MM.1S (cell line): ENCODE measurements around the gene AFP.

Experiments used
- DNase-seq: peaks from one replicate; pipeline ENCODE4 v3.0.0-alpha.2; 2015
- H2AFZ ChIP-seq: fragments of 300-600 bp; sonication (generic); 2 replicates; pipeline ENCODE4 v1.6.0; 2016; ENCODE audit warnings: antibody characterized with exemption, low read length
- H3F3A ChIP-seq: fragments of 300-600 bp; sonication (generic); 2 replicates; pipeline ENCODE4 v1.6.1; 2016; ENCODE audit warnings: mild to moderate bottlenecking, antibody characterized with exemption, low read length, moderate library complexity, mixed read lengths; ENCODE audit not compliant: insufficient read depth
- H3K27ac ChIP-seq: fragments of 300-600 bp; sonication (generic); 2 replicates; pipeline ENCODE4 v1.5.1; 2016; ENCODE audit warnings: mild to moderate bottlenecking, low read length
- H3K27me3 ChIP-seq: fragments of 300-600 bp; sonication (generic); replicated peaks from 2 replicates; pipeline ENCODE4 v1.6.0; 2016; ENCODE audit warnings: low read length; ENCODE audit not compliant: insufficient read depth
- H3K36me3 ChIP-seq: fragments of 300-600 bp; sonication (generic); replicated peaks from 2 replicates; pipeline ENCODE4 v1.6.1; 2016; ENCODE audit warnings: mild to moderate bottlenecking, low read length, mixed read lengths; ENCODE audit not compliant: insufficient read depth
- H3K4me1 ChIP-seq: fragments of 300-600 bp; sonication (generic); 2 replicates; pipeline ENCODE4 v1.6.1; 2016; ENCODE audit warnings: low read length, mixed read lengths
- H3K4me2 ChIP-seq: fragments of 300-600 bp; sonication (generic); 2 replicates; pipeline ENCODE4 v1.6.0; 2016; ENCODE audit warnings: low read depth, low read length
- H3K4me3 ChIP-seq: fragments of 300-600 bp; sonication (generic); 2 replicates; pipeline ENCODE4 v1.5.1; 2016; ENCODE audit warnings: low read length, mixed read lengths
- H3K79me2 ChIP-seq: fragments of 300-600 bp; sonication (generic); 2 replicates; pipeline ENCODE4 v1.6.1; 2016; ENCODE audit warnings: mixed run types, low read length, mixed read lengths
- H3K9ac ChIP-seq: fragments of 300-600 bp; sonication (generic); 2 replicates; pipeline ENCODE4 v1.6.1; 2016; ENCODE audit warnings: low read length, mixed read lengths
- H3K9me2 ChIP-seq: fragments of 300-600 bp; sonication (generic); replicated peaks from 2 replicates; pipeline ENCODE4 v1.6.1; 2016; ENCODE audit warnings: mild to moderate bottlenecking, low read length, mixed read lengths; ENCODE audit not compliant: insufficient read depth
- H3K9me3 ChIP-seq: fragments of 300-600 bp; sonication (generic); replicated peaks from 2 replicates; pipeline ENCODE4 v1.6.1; 2016; ENCODE audit warnings: mild to moderate bottlenecking, low read length, mixed read lengths; ENCODE audit not compliant: insufficient read depth
- H4K20me1 ChIP-seq: fragments of 300-600 bp; sonication (generic); 2 replicates; pipeline ENCODE4 v1.6.1; 2016; ENCODE audit warnings: mild to moderate bottlenecking, low read length, moderate library complexity, mixed read lengths; ENCODE audit not compliant: insufficient read depth
- EZH2 ChIP-seq: fragments of 300-600 bp; sonication (generic); optimal IDR thresholded peaks from 2 replicates; pipeline ENCODE3; 2017; ENCODE audit warnings: low read depth, mild to moderate bottlenecking, antibody characterized with exemption, low read length, mixed read lengths
- EZH2phosphoT487 ChIP-seq: fragments of 300-600 bp; sonication (generic); IDR thresholded peaks from 2 replicates; pipeline ENCODE4 v1.6.1; 2018; ENCODE audit warnings: antibody characterized with exemption, low read length
- TF ChIP-seq, protein P1 (sequence below): fragments of 300-600 bp; sonication (generic); IDR thresholded peaks from 2 replicates; pipeline ENCODE4 v1.5.1; 2016; ENCODE audit warnings: antibody characterized with exemption, low read length, mixed read lengths

AFP gene

DNA sequence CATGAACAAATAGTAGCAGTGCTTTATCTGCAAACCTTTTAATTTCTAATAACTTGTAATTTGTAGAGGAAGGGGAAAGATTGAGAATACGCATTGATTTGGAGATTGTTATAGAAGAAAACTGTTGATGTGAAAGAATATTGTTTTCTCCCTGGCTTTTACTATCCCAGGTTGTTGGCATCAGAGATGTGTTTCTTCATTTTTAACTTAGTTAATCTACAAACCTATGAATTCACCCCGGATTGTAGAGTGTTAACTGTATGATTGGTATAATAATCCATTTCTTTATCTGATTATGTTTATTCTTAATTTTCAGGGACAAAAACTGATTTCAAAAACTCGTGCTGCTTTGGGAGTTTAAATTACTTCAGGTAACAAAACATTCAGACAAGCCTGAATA lies 18.9 kb downstream of the AFP start:
- H3K27me3 ChIP-seq = no peaks in the 10 kb centered on the region
- TF ChIP-seq, protein P1, sequence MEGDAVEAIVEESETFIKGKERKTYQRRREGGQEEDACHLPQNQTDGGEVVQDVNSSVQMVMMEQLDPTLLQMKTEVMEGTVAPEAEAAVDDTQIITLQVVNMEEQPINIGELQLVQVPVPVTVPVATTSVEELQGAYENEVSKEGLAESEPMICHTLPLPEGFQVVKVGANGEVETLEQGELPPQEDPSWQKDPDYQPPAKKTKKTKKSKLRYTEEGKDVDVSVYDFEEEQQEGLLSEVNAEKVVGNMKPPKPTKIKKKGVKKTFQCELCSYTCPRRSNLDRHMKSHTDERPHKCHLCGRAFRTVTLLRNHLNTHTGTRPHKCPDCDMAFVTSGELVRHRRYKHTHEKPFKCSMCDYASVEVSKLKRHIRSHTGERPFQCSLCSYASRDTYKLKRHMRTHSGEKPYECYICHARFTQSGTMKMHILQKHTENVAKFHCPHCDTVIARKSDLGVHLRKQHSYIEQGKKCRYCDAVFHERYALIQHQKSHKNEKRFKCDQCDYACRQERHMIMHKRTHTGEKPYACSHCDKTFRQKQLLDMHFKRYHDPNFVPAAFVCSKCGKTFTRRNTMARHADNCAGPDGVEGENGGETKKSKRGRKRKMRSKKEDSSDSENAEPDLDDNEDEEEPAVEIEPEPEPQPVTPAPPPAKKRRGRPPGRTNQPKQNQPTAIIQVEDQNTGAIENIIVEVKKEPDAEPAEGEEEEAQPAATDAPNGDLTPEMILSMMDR = no peak
- TF ChIP-seq EZH2 (no peak), EZH2phosphoT487 (no peak)

DNA sequence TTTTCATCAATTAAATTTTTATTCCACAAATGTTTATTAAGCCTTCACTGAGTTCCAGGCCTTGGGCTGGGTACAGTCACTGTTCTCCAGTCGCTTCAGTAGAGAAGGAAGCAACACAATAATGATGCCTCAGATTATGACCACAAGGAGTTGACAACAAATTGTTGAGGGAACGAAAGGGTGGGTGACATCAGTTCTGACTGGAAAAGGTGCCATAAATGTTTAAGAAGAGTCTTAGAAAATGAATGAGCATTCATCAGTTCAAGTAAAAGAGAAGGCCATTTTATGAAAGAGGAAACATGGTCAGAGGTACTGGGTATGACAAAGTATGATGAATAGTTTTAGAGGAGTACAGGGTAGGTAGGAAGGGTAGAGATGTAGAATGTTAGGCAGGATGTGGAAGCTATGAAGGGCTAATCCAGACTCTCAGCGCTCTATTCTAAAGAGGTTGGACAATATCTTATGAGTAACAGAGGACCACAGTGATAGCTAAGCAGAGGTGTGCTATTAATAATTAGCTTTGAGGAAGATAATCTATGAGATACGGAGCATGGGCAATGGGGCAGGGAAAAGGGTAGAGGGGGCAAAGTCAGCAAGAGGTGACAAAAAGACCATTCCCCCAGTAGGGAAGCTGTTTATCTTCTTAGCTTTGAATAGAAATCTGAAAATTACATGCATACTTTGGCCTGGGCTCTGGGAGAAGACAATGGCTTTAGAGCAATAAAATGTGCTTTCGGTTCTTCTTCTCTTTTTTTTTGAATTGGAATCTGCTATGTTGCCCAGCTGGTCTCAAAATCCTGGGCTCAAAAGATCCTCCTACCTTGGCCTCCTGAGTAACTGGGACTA lies 20.4 kb downstream of the AFP start:
- H3K4me3 ChIP-seq = no peak overlapping the region
- no peaks in the 10 kb centered on the region for H3K9me3 ChIP-seq
- no peaks in the 10 kb centered on the region for H3K79me2 ChIP-seq
- TF ChIP-seq EZH2 = no peak
- TF ChIP-seq, protein P1 = no peak
- H3K4me2 ChIP-seq = no peak overlapping the region
- no peaks in the 10 kb centered on the region for H3K4me1 ChIP-seq
- H3K36me3 ChIP-seq = no peaks in the 10 kb centered on the region
- no peaks in the 10 kb centered on the region for H3F3A ChIP-seq
- H3K9me2 ChIP-seq = no peaks in the 10 kb centered on the region
- no peak overlapping the region for H2AFZ ChIP-seq
- H3K27ac ChIP-seq = no peak overlapping the region
- no peak overlapping the region for H3K9ac ChIP-seq
- H4K20me1 ChIP-seq = no peaks in the 10 kb centered on the region
- DNase-seq = no peak
- no peaks in the 10 kb centered on the region for H3K27me3 ChIP-seq

More for the DNA sequence above, 18.9 kb downstream of the AFP start:
- Histone ChIP-seq H3K9me2 (no peaks in the 10 kb centered on the region), H3K79me2 (no peaks in the 10 kb centered on the region), H3K9me3 (no peaks in the 10 kb centered on the region), H3F3A (no peaks in the 10 kb centered on the region), H3K9ac (no peak overlapping the region), H3K27ac (no peak overlapping the region), H3K4me1 (no peaks in the 10 kb centered on the region), H2AFZ (no peak overlapping the region), H3K4me3 (no peak overlapping the region), H3K4me2 (no peak overlapping the region), H4K20me1 (no peaks in the 10 kb centered on the region), H3K36me3 (no peaks in the 10 kb centered on the region)
- DNase-seq = no peak

DNA sequence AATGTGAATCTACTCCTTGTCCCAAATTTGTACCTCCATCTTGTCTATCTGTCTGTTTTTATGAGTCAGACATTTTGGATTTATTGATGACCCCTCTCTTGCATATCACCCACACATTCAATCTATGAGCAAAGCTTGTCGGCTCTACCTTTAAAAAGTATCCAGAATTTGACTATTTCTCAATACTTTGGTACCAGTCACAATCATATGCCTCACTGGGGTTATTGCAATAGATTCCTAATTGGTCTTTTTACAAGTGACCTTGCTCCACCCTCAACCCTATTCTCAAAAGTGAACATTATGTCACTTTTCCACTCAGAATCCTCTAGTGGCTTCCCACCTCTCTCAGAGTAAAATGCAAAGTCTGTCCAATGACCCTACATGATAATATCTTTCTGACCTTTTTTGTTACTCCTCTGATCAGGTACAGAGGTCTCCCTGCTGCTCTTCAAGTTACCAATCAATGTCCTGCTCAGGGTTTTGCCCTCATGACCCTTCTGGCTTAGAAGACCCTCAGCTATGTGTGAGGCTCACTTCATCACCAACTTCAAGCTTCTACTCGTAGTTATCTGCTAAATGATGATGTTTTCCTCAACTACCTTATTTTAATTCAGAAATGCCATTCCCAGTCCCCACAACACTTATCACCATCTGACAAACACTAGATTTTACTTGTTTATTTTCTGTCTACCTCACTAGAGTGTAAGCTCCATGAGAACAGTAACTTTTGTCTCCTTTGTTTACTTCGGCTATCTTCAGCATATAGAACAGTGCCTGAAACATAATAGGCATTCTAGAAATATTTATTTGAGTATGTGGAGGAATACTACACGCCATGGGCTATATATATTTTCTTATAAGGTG lies 22.4 kb downstream of the AFP start:
- no peaks in the 10 kb centered on the region for H4K20me1 ChIP-seq
- no peak overlapping the region for H3K4me2 ChIP-seq
- no peak for TF ChIP-seq EZH2
- TF ChIP-seq, protein P1 = no peak
- no peak for TF ChIP-seq EZH2phosphoT487
- H2AFZ ChIP-seq = no peak overlapping the region
- no peaks in the 10 kb centered on the region for H3K9me2 ChIP-seq
- H3K36me3 ChIP-seq = no peaks in the 10 kb centered on the region
- H3K79me2 ChIP-seq = no peaks in the 10 kb centered on the region
- H3K4me3 ChIP-seq = no peak overlapping the region
- H3K9me3 ChIP-seq = no peaks in the 10 kb centered on the region
- no peak for DNase-seq
- H3K4me1 ChIP-seq = no peaks in the 10 kb centered on the region
- H3K27ac ChIP-seq = no peak overlapping the region
- H3F3A ChIP-seq = no peaks in the 10 kb centered on the region
- H3K27me3 ChIP-seq = no peaks in the 10 kb centered on the region
- no peak overlapping the region for H3K9ac ChIP-seq
